OCI-LY3 (cell line): ENCODE data around the gene SRD5A1.

Source experiments
- H2AFZ ChIP-seq: fragments of 200-600, 300-600 bp; shearing (Covaris generic); 2 replicates; pipeline ENCODE4 v1.6.0; 2014; ENCODE audit warnings: antibody characterized with exemption, low read depth, low read length
- H3K27ac ChIP-seq: fragments of 200-600, 300-600 bp; sonication (generic); 2 replicates; pipeline ENCODE4 v1.5.1; 2014; ENCODE audit warnings: mild to moderate bottlenecking, low read length, moderate library complexity, mixed read lengths
- H3K27me3 ChIP-seq: fragments of 200-600, 300-600 bp; sonication (generic); 2 replicates; pipeline ENCODE4 v1.6.1; 2014; ENCODE audit warnings: low read depth, low read length, mixed read lengths
- H3K36me3 ChIP-seq: fragments of 200-600, 300-600 bp; sonication (generic); replicated peaks from 2 replicates; pipeline ENCODE3; 2014; ENCODE audit warnings: low read depth, low read length, mixed read lengths
- H3K4me1 ChIP-seq: fragments of 300-600, 200-600 bp; sonication (generic); 2 replicates; pipeline ENCODE4 v1.6.1; 2014; ENCODE audit warnings: low read length, mixed read lengths
- H3K4me2 ChIP-seq: fragments of 200-600, 300-600 bp; sonication (generic); 2 replicates; pipeline ENCODE4 v1.6.1; 2014; ENCODE audit warnings: low read length, mixed read lengths
- H3K4me3 ChIP-seq: fragments of 300-600, 200-600 bp; sonication (generic); 2 replicates; pipeline ENCODE4 v1.5.1; 2014; ENCODE audit warnings: antibody characterized with exemption, mild to moderate bottlenecking, low read length, moderate library complexity
- H3K79me2 ChIP-seq: fragments of 300-600, 200-600 bp; shearing (Covaris generic); 2 replicates; pipeline ENCODE4 v1.6.1; 2014; ENCODE audit warnings: mild to moderate bottlenecking, low read length, mixed read lengths
- H3K9ac ChIP-seq: fragments of 300-600, 200-600 bp; shearing (Covaris generic); 2 replicates; pipeline ENCODE4 v1.6.0; 2014; ENCODE audit warnings: mild to moderate bottlenecking, low read length, moderate library complexity
- H3K9me3 ChIP-seq: fragments of 200-600, 300-600 bp; shearing (Covaris generic); 2 replicates; pipeline ENCODE4 v1.6.1; 2014; ENCODE audit warnings: low read length, mixed read lengths; ENCODE audit not compliant: insufficient read depth
- H4K20me1 ChIP-seq: fragments of 200-600, 300-600 bp; sonication (generic); 2 replicates; pipeline ENCODE4 v1.6.1; 2016; ENCODE audit warnings: low read length, mixed read lengths; ENCODE audit not compliant: insufficient read depth
- EZH2phosphoT487 ChIP-seq: fragments of 200-600 bp; shearing (Covaris generic); IDR thresholded peaks from 2 replicates; pipeline ENCODE4 v1.6.1; 2018; ENCODE audit warnings: antibody characterized with exemption, mixed run types, low read depth
- TF ChIP-seq, protein P1 (sequence below): fragments of 200-600, 300-600 bp; sonication (generic); IDR thresholded peaks from 2 replicates; pipeline ENCODE4 v1.5.1; 2014; ENCODE audit warnings: antibody characterized with exemption, low read length, low read depth

The SRD5A1 gene

GRCh38 chr5:6634788-6635430, 1.7 kb downstream of the SRD5A1 start:
- Histone ChIP-seq H3K4me3 (peak overlapping the region; percentile 100), H3K79me2 (peaks cover 49% of the 10 kb centered on the region), H3K9me3 (no peaks in the 10 kb centered on the region), H4K20me1 (0 out of 2 replicates have a peak, but pooled peaks cover 3% of the 10 kb centered on the region), H3K4me1 (peaks cover 15% of the 10 kb centered on the region), H3K9ac (no peak overlapping the region), H3K27ac (no peak overlapping the region), H3K4me2 (peak overlapping the region; percentile 71), H3K36me3 (peaks cover 13% of the 10 kb centered on the region), H2AFZ (no peak overlapping the region), H3K27me3 (no peaks in the 10 kb centered on the region)
- TF ChIP-seq, protein P1, sequence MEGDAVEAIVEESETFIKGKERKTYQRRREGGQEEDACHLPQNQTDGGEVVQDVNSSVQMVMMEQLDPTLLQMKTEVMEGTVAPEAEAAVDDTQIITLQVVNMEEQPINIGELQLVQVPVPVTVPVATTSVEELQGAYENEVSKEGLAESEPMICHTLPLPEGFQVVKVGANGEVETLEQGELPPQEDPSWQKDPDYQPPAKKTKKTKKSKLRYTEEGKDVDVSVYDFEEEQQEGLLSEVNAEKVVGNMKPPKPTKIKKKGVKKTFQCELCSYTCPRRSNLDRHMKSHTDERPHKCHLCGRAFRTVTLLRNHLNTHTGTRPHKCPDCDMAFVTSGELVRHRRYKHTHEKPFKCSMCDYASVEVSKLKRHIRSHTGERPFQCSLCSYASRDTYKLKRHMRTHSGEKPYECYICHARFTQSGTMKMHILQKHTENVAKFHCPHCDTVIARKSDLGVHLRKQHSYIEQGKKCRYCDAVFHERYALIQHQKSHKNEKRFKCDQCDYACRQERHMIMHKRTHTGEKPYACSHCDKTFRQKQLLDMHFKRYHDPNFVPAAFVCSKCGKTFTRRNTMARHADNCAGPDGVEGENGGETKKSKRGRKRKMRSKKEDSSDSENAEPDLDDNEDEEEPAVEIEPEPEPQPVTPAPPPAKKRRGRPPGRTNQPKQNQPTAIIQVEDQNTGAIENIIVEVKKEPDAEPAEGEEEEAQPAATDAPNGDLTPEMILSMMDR, result no peak
- no peak for TF ChIP-seq EZH2phosphoT487

DNA sequence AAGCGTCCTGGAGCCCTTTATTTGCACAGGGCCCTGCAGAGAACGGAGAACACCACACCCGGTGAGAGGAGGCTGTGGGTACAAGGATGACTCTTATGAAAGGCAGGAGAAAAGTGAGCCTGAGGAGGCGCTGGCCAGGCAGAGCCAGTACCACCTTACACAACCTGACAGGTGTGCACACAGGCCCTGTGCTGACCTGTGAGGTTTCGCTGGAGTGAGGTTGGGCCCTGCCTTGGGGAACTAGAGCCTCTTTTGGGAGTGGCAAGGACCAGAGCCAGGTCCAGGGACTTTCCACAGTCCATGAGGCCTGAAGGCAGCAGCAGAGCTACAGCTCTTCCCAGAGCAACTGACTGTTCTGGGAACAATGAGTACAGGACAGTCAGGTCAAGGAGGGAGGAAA, 3.1 kb downstream of the SRD5A1 start:
- Histone ChIP-seq H3K4me3 (no peak overlapping the region), H2AFZ (no peak overlapping the region), H3K4me1 (peaks cover 12% of the 10 kb centered on the region), H3K4me2 (no peak overlapping the region), H3K9me3 (no peaks in the 10 kb centered on the region), H3K79me2 (peaks cover 35% of the 10 kb centered on the region), H3K9ac (no peak overlapping the region), H3K27me3 (no peaks in the 10 kb centered on the region), H3K27ac (no peak overlapping the region), H4K20me1 (0 out of 2 replicates have a peak, but pooled peaks cover 3% of the 10 kb centered on the region), H3K36me3 (peaks cover 4% of the 10 kb centered on the region)
- no peak for TF ChIP-seq EZH2phosphoT487
- TF ChIP-seq, protein P1, result no peak

DNA sequence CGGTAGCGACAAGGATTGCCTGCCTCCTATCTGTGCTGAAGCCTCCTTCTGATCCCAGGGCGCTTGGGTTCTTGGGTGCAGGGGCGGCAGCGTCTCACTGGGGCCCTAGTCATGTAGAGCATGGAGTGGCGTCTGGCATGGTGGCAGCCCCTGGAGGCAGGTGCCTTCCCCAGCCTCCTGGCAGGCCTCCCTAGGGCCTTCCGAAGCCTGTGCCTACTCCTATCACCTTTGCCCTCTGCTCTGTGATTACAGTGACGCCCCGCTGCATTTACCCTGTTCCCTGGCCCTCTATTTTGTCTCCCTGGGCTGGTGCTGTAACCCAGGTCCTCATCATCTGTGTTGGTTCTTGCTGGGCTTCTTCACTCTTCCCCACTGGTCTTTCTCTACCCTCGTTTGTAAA, 3.8 kb downstream of the SRD5A1 start:
- Histone ChIP-seq H3K4me3 (no peak overlapping the region), H3K79me2 (peaks cover 28% of the 10 kb centered on the region), H3K36me3 (no peaks in the 10 kb centered on the region), H3K27ac (no peak overlapping the region), H3K27me3 (no peaks in the 10 kb centered on the region), H2AFZ (no peak overlapping the region), H3K4me1 (peaks cover 5% of the 10 kb centered on the region), H3K4me2 (no peak overlapping the region), H4K20me1 (0 out of 2 replicates have a peak, but pooled peaks cover 3% of the 10 kb centered on the region), H3K9ac (no peak overlapping the region), H3K9me3 (no peaks in the 10 kb centered on the region)
- TF ChIP-seq, protein P1, result no peak
- no peak for TF ChIP-seq EZH2phosphoT487

DNA sequence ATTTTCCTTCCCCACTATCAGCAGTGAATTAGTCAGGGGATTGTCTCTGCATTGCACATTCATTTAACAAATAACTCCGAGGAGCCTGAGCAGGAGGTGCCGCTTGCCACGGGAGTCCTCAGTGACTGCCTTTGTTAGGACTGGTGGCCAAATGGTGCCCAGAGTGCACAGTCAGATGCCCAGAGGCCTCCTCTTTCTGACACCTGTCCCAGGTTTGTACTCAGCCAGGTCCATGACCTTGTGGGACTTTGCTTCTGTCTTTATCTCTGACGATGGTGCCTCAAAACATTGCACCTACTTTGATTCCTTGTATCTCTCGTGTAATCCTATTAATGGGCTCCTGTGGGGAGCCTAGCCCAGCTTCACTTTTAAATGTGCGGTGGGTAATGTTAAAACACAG, 4.3 kb downstream of the SRD5A1 start:
- no peak overlapping the region for H3K9ac ChIP-seq
- no peak overlapping the region for H3K27ac ChIP-seq
- peaks cover 22% of the 10 kb centered on the region for H3K79me2 ChIP-seq
- no peaks in the 10 kb centered on the region for H3K27me3 ChIP-seq
- H3K9me3 ChIP-seq, result no peaks in the 10 kb centered on the region
- H3K4me1 ChIP-seq, result peaks cover 5% of the 10 kb centered on the region
- no peak overlapping the region for H3K4me2 ChIP-seq
- no peak overlapping the region for H2AFZ ChIP-seq
- H3K4me3 ChIP-seq, result no peak overlapping the region
- TF ChIP-seq EZH2phosphoT487, result no peak
- TF ChIP-seq, protein P1, result no peak
- H3K36me3 ChIP-seq, result no peaks in the 10 kb centered on the region
- 0 out of 2 replicates have a peak, but pooled peaks cover 3% of the 10 kb centered on the region for H4K20me1 ChIP-seq
